Fibroblast of skin of scalp (primary cell): ENCODE results near the gene DDX39B.

Experiments used
- DNase-seq: peaks from one replicate; pipeline ENCODE4 v3.0.0-alpha.2; 2013

Gene DDX39B

GRCh38 chr6:31575335-31575901, 33.6 kb upstream of the DDX39B start, which contains the start of gene TNF:
TNF (plus strand) TSS chr6:31575565; CDS start chr6:31575742, 177 bp downstream.
- DNase-seq: no peak

DNA sequence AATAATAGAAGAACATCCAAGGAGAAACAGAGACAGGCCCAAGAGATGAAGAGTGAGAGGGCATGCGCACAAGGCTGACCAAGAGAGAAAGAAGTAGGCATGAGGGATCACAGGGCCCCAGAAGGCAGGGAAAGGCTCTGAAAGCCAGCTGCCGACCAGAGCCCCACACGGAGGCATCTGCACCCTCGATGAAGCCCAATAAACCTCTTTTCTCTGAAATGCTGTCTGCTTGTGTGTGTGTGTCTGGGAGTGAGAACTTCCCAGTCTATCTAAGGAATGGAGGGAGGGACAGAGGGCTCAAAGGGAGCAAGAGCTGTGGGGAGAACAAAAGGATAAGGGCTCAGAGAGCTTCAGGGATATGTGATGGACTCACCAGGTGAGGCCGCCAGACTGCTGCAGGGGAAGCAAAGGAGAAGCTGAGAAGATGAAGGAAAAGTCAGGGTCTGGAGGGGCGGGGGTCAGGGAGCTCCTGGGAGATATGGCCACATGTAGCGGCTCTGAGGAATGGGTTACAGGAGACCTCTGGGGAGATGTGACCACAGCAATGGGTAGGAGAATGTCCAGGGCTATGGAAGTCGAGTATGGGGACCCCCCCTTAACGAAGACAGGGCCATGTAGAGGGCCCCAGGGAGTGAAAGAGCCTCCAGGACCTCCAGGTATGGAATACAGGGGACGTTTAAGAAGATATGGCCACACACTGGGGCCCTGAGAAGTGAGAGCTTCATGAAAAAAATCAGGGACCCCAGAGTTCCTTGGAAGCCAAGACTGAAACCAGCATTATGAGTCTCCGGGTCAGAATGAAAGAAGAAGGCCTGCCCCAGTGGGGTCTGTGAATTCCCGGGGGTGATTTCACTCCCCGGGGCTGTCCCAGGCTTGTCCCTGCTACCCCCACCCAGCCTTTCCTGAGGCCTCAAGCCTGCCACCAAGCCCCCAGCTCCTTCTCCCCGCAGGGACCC, 32.6 kb upstream of the DDX39B start:
- no peak for DNase-seq

- no peak for DNase-seq
These were observed 31.7 kb upstream of the DDX39B start for GRCh38 chr6:31573239-31574105.

- no peak for DNase-seq
These were observed 30.5 kb upstream of the DDX39B start, which contains the start of gene LTA for GRCh38 chr6:31572041-31572911. LTA (plus strand) TSS chr6:31572289; CDS start chr6:31572743, 454 bp downstream.

- no peak for DNase-seq
These were observed 28.2 kb upstream of the DDX39B start for GRCh38 chr6:31569861-31570536.

GRCh38 chr6:31568537-31568961, 26.7 kb upstream of the DDX39B start:
- no peak for DNase-seq

GRCh38 chr6:31567531-31568370, 25.9 kb upstream of the DDX39B start:
- DNase-seq: no peak

GRCh38 chr6:31560697-31561058, 18.9 kb upstream of the DDX39B start:
- DNase-seq: no peak

- DNase-seq: peak; percentile 47
These were observed 18.3 kb upstream of the DDX39B start for GRCh38 chr6:31559958-31560696.

DNA sequence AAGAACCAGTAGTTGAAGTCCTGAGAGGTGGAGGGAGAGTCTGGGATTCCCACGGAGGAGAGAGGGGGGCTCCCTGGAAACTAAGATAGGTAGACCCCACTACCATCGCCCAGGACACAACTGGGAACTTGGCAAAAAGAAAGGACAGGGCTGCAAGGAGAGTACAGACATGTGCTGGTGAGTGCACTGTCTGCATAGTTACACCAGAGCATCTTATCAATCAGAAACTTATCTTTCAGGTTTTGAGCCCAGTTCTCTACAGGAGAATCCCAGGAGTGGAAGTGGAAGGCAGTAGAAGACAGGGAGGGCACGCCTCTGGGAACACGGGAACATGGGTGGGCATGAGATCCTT, 17.8 kb upstream of the DDX39B start:
- no peak for DNase-seq

DNA sequence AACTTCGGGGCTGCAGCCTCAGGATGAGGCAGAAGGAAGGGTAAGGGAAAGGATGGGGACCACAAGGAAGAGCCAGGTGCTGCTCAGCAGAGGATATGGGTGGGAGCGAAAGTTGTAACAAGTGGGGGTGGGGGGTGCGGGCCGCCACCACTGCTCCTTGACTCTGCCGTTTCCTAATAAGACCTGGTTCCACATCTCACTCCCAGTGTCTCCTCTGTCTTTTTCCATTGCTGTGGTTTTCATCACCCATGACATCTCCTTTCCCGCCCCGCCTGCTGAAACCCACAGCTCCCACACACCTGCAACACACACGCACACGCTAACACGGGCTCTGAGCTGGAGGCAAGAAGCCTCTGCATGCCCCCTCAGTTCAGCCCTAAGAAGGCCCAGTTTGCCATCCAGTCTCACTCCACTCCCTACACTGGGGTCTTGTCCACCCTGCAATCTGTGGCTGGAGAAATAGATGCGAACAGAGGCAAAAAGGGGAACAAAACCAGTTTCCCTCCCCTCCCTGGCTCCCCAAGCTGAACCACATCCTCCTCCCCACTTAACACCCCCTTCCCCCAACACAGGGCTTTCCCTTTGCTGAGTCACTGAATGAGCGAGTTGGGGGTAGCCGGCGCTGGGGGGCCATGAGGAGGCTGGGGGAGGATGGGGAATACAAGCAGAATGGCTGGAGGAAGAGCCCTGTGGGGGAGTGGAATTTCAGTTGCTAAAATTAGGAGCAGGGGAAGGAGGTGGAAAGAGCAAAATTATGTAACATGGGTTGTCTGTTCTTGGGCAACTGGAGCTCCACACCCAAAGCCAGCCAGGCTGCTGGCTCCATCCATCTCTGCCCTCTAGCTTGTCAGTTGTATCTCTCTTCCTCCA, 17.1 kb upstream of the DDX39B start:
- DNase-seq: peak; percentile 25

- no peak for DNase-seq
These were observed 16.5 kb upstream of the DDX39B start for GRCh38 chr6:31558318-31558625.

DNA sequence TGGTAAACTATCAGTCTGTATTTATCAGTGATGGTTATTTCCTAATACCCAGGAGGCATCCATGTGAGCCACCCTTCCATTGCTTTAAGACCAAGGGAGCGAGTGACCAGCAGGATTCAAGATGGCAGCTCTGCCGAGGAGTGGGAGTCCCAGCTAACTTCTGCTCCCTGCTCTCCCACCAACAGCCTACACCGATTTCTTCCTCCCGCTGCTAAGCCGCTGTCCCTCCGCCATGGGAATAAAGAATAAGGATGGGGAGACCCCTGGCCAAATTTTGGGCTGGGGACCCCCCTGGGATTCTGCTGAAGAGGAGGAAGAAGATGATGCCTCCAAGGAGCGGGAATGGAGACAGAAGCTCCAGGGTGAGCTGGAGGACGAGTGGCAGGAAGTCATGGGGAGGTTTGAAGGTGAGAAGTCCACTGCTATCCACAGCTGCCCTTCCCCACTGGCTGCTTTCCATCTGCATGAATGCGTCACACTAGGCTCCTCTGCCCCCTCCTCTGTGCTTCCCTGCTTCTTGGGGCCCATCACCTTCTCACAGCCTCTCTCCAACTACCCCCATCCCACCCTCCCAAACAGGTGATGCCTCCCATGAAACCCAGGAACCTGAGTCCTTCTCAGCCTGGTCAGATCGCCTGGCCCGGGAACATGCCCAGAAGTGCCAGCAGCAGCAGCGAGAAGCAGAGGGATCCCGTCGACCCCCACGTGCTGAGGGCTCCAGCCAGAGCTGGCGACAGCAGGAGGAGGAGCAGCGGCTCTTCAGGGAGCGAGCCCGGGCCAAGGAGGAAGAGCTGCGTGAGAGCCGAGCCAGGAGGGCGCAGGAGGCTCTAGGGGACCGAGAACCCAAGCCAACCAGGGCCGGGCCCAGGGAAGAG, 15.9 kb upstream of the DDX39B start:
- DNase-seq: no peak

GRCh38 chr6:31556307-31556706, 14.5 kb upstream of the DDX39B start:
- no peak for DNase-seq

DNA sequence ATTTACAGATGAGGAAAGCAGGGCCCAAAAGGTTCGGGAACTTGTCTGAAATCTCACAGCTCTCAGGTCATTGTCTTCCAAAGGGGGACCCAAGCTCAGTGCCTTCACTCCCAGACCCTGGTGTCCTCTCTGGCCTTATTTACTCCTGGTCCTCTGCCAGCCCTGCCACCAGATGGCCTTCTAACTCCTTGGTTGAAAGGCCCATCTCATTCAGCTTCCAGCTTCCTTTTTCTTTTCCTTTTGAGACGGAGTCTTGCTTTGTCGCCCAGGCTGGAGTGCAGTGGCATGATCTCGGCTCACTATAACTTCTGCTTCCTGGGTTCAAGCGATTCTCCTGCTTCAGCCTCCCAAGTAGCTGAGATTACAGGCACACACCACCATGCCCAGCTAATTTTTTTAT, 9.6 kb upstream of the DDX39B start:
- DNase-seq: peak; percentile 44

DNA sequence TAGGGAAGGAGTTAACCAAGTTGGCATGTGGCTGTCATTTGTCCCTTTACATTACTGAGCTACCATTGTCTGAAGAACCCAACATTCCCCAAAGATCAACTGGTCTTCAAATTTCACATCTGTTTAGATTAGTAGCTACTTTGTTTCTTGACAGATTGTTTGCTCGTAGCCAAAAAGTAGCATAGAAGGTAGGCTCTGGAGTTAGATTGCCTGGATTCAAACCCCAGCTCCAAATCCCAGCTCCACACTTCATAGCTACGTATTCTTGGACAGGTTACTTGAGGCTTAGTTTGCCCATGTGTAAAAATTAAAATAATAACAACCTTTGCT, 6.7 kb upstream of the DDX39B start:
- no peak for DNase-seq

- no peak for DNase-seq
These were observed 6.1 kb upstream of the DDX39B start for GRCh38 chr6:31547727-31548543.
